PC-3 (cell line): Measurements from ENCODE around the gene RSF1. TPM values are rescaled to one million over a fixed set of nuclear protein-coding genes. Genes with fewer than 3 reads are reported as not detected.
"Not testable (repeated sequence)": the region's sequence is repeated elsewhere in the genome, so short reads cannot be mapped to it uniquely, and the experiment has no call there.

ENCODE experiments used
- ATAC-seq: fragments of 200-7000 bp; cut with Tn5 transposase; 2 replicates; pipeline ENCODE4 v1.9.1; 2020; ENCODE audit warnings: mild to moderate bottlenecking, moderate library complexity
- BruUV-seq: library from RNA; stranded (reverse); fragments of 400-500 nt; replicated peaks from 2 replicates; lab custom pipeline; 2021; lab: Mats Ljungman, UMichigan
- CTCF ChIA-PET: fragments of 300-600 bp; sonication (Branson Sonifier 250); formaldehyde crosslinking; loops from one replicate; lab custom pipeline; 2022; ENCODE audit warnings: antibody characterized with exemption; lab: Charles Lee
- POLR2A ChIA-PET: fragments of 300-600 bp; sonication (Branson Sonifier 250); formaldehyde crosslinking; loops from one replicate; lab custom pipeline; 2022; ENCODE audit warnings: antibody characterized with exemption; ENCODE audit not compliant: unreplicated experiment; lab: Charles Lee
- DNase-seq: peaks from one replicate; pipeline ENCODE4 v3.0.0-alpha.2; 2015
- H2AFZ ChIP-seq: fragments of 300-600 bp; sonication (generic); 2 replicates; pipeline ENCODE4 v1.6.0; 2016; ENCODE audit warnings: antibody characterized with exemption, low read length
- H3F3A ChIP-seq: fragments of 300-600 bp; sonication (generic); one replicate; pipeline ENCODE4 v1.6.0; 2017; ENCODE audit warnings: antibody characterized with exemption, low read length, control low read depth, mild to moderate bottlenecking; ENCODE audit not compliant: unreplicated experiment
- H3K27ac ChIP-seq: fragments of 300-600 bp; sonication (generic); 2 replicates; pipeline ENCODE4 v1.5.1; 2016; ENCODE audit warnings: mild to moderate bottlenecking, low read length
- H3K27me3 ChIP-seq: fragments of 300-600 bp; sonication (generic); 2 replicates; pipeline ENCODE4 v1.6.1; 2016; ENCODE audit warnings: low read length, mixed read lengths
- H3K36me3 ChIP-seq: fragments of 300-600 bp; sonication (generic); 2 replicates; pipeline ENCODE4 v1.6.1; 2016; ENCODE audit warnings: low read depth, mixed run types, low read length, mixed read lengths
- H3K4me1 ChIP-seq: fragments of 300-600 bp; sonication (generic); 2 replicates; pipeline ENCODE4 v1.5.1; 2016; ENCODE audit warnings: low read length; ENCODE audit not compliant: insufficient read depth
- H3K4me2 ChIP-seq: fragments of 300-600 bp; sonication (generic); 2 replicates; pipeline ENCODE4 v1.6.0; 2016; ENCODE audit warnings: low read length
- H3K4me3 ChIP-seq: fragments of 300-600 bp; sonication (generic); 2 replicates; pipeline ENCODE4 v1.5.1; 2016; ENCODE audit warnings: mild to moderate bottlenecking, low read length, mixed read lengths
- H3K79me2 ChIP-seq: fragments of 300-600 bp; sonication (generic); 2 replicates; pipeline ENCODE4 v1.6.1; 2017; ENCODE audit warnings: low read length, mixed read lengths
- H3K9ac ChIP-seq: fragments of 300-600 bp; sonication (generic); 2 replicates; pipeline ENCODE4 v1.6.0; 2016; ENCODE audit warnings: mild to moderate bottlenecking, low read length
- H3K9me2 ChIP-seq: fragments of 300-600 bp; sonication (generic); replicated peaks from 2 replicates; pipeline ENCODE4 v1.6.1; 2016; ENCODE audit warnings: mixed run types, low read length, mixed read lengths
- H3K9me3 ChIP-seq: fragments of 300-600 bp; sonication (generic); 2 replicates; pipeline ENCODE4 v1.6.1; 2016; ENCODE audit warnings: low read length, mixed read lengths
- H4K20me1 ChIP-seq: fragments of 300-600 bp; sonication (generic); 2 replicates; pipeline ENCODE4 v1.6.1; 2016; ENCODE audit warnings: low read length, mixed read lengths
- EZH2 ChIP-seq: fragments of 300-600 bp; sonication (generic); IDR thresholded peaks from one replicate; pipeline ENCODE4 v1.6.1; 2017; ENCODE audit warnings: antibody characterized with exemption, mild to moderate bottlenecking, low read length; ENCODE audit not compliant: unreplicated experiment
- EZH2phosphoT487 ChIP-seq: fragments of 300-600 bp; sonication (generic); IDR thresholded peaks from 2 replicates; pipeline ENCODE4 v1.6.1; 2018; ENCODE audit warnings: mild to moderate bottlenecking, antibody characterized with exemption, low read length, borderline replicate concordance
- intact Hi-C: fragments of 100-400 bp; cut with micrococcal nuclease; formaldehyde crosslinking; loops from 2 replicates; pipeline ENCODE4 v1.9.0; 2023
- total RNA-seq: library from RNA; depleted of rRNA; stranded (reverse); fragments of >200 nt; gene quantifications from 2 replicates; pipeline ENCODE4 v1.2.3, GENCODE V29; 2014
- TF ChIP-seq, protein P1 (sequence below): fragments of 300-600 bp; sonication (generic); conservative IDR thresholded peaks from 2 replicates; pipeline ENCODE4 v1.5.1; 2017; ENCODE audit warnings: antibody characterized with exemption, low read depth, mild to moderate bottlenecking, low read length

Gene RSF1
- total RNA-seq, 1 experiment from 2014 or later: 30.0 TPM

DNA sequence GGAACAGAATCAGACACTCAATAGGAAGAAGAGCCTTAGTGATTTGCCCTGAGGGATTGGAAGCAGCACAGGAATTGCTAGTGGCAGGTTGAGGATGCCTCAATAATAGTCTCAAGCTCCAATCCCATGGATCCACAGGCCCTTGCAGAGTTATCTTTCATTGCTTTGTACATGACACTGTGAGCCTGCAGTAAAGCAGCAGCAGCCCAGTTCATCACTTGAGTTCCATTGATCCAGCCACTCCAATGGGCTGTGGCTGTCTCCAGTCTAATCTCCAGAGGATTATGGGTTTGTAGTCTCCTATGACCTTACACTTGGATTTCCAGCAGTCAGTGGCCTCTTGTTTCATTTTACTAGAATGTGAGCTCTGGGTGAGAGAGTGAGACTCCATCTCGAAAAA is 45.8 kb upstream of the RSF1 start:
- H3K36me3 ChIP-seq: peaks cover 3% of the 10 kb centered on the region; the same call in 1 of the 2 replicates
- H3K79me2 ChIP-seq: no peaks in the 10 kb centered on the region
- no peak overlapping the region for H3K4me3 ChIP-seq
- intact Hi-C loops: no loop called here
- no peaks in the 10 kb centered on the region for H3K4me1 ChIP-seq
- CTCF ChIA-PET: no interaction called here
- ATAC-seq (no peak), DNase-seq (no peak)
- no peaks in the 10 kb centered on the region for H3K9me2 ChIP-seq
- H3K27me3 ChIP-seq: no peaks in the 10 kb centered on the region
- TF ChIP-seq EZH2 (no peak), EZH2phosphoT487 (no peak)
- TF ChIP-seq, protein P1, sequence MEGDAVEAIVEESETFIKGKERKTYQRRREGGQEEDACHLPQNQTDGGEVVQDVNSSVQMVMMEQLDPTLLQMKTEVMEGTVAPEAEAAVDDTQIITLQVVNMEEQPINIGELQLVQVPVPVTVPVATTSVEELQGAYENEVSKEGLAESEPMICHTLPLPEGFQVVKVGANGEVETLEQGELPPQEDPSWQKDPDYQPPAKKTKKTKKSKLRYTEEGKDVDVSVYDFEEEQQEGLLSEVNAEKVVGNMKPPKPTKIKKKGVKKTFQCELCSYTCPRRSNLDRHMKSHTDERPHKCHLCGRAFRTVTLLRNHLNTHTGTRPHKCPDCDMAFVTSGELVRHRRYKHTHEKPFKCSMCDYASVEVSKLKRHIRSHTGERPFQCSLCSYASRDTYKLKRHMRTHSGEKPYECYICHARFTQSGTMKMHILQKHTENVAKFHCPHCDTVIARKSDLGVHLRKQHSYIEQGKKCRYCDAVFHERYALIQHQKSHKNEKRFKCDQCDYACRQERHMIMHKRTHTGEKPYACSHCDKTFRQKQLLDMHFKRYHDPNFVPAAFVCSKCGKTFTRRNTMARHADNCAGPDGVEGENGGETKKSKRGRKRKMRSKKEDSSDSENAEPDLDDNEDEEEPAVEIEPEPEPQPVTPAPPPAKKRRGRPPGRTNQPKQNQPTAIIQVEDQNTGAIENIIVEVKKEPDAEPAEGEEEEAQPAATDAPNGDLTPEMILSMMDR: no peak
- no peaks in the 10 kb centered on the region for H3K9me3 ChIP-seq
- BruUV-seq: no TSS peak
- H2AFZ ChIP-seq: no peak overlapping the region
- no peaks in the 10 kb centered on the region for H3F3A ChIP-seq
- no peak overlapping the region for H3K4me2 ChIP-seq
- no peaks in the 10 kb centered on the region for H4K20me1 ChIP-seq
- POLR2A ChIA-PET: no interaction called here
- H3K9ac ChIP-seq: no peak overlapping the region
- no peak overlapping the region for H3K27ac ChIP-seq

DNA sequence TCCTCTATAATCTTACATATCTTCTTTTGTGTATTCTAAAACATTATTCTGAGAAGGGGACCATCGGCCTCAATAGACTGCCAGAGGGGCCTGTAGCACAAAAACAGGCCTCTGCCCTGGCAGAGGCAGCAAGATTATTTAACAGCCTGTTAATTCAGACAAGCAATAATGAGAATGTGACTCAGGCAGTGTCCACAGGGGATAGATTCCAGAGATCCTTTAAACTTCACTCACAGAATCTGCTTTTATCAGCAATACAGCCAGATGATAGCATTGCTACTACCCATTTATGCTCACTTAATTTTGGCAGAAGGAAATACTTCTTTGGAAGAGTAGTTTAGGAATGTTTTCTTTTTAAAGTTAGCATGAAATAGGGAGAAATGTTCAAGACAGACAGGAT is 45.3 kb upstream of the RSF1 start:
- H3F3A ChIP-seq: no peaks in the 10 kb centered on the region
- no peak overlapping the region for H3K27ac ChIP-seq
- no peak overlapping the region for H3K4me3 ChIP-seq
- H3K9ac ChIP-seq: no peak overlapping the region
- no TSS peak for BruUV-seq
- H3K9me2 ChIP-seq: no peaks in the 10 kb centered on the region
- H3K79me2 ChIP-seq: no peaks in the 10 kb centered on the region
- no peak for ATAC-seq
- DNase-seq: no peak
- H3K36me3 ChIP-seq: peaks cover 3% of the 10 kb centered on the region; the same call in 1 of the 2 replicates
- no peaks in the 10 kb centered on the region for H3K9me3 ChIP-seq
- H4K20me1 ChIP-seq: no peaks in the 10 kb centered on the region
- H3K27me3 ChIP-seq: no peaks in the 10 kb centered on the region
- H2AFZ ChIP-seq: no peak overlapping the region
- no peak overlapping the region for H3K4me2 ChIP-seq
- intact Hi-C loops: no loop called here
- H3K4me1 ChIP-seq: no peaks in the 10 kb centered on the region
- POLR2A ChIA-PET: no interaction called here
- TF ChIP-seq EZH2phosphoT487 (no peak), EZH2 (no peak)
- TF ChIP-seq, protein P1: no peak
- CTCF ChIA-PET: no interaction called here

DNA sequence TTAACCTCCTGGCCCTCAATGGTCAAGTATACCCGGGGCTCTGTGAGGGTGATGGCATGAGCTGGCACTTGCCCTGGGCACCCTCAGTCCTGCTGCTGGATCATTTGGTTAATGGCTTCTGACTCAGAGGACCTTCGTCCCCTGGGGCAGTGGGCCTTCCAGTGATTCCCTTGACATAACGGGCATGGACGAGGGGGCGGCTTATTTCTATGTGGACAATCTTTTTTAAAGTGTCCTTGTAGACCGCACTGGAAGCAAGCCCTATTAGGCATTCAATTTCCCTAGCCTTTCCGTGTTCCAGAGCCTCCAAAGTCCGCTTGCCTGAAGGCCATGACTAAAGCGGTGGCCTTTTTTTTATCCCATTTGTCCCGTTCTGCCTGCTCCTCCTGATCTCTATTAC is 40.9 kb upstream of the RSF1 start:
- H3K4me3 ChIP-seq, H2AFZ ChIP-seq, DNase-seq, H3K79me2 ChIP-seq, H3K36me3 ChIP-seq, POLR2A ChIA-PET, H3K27ac ChIP-seq, H3K4me1 ChIP-seq, CTCF ChIA-PET, H3K27me3 ChIP-seq, intact Hi-C loops, H3K9ac ChIP-seq, H3K4me2 ChIP-seq, H4K20me1 ChIP-seq, ATAC-seq, H3F3A ChIP-seq, H3K9me3 ChIP-seq, BruUV-seq, H3K9me2 ChIP-seq: not testable (repeated sequence)

DNA sequence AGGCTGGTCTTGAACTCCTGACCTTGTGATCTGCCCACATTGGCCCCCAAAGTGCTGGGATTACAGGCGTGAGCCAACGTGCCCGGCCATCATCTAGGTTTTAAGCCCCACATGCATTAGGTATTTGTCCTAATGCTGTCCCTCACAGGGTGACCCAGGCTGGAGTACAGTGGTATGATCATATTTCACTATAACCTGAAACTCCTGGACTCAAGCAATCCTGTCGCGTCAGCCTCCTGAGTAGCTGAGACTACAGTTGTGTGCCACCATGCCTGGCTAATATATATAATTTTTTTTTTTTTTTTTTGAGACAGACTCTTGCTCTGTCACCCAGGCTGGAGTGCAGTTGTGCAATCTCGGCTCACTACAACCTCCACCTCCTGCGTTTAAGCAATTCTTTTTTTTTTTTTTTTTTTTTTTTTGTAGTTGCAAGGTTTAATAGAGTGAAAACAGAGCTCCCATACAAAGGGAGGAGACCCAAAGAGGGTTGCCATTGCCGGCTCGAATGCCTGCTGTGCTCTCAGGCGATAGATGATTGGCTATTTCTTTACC is 37.5 kb upstream of the RSF1 start:
- intact Hi-C loops, H3K4me3 ChIP-seq, BruUV-seq, H3K4me2 ChIP-seq, ATAC-seq, H3K27ac ChIP-seq, H3K79me2 ChIP-seq, H3K9ac ChIP-seq, H2AFZ ChIP-seq, H3K9me2 ChIP-seq, H3K27me3 ChIP-seq, H3F3A ChIP-seq, H4K20me1 ChIP-seq, DNase-seq, H3K4me1 ChIP-seq, POLR2A ChIA-PET, CTCF ChIA-PET: not testable (repeated sequence)
- Histone ChIP-seq H3K9me3 (peaks cover 18% of the 10 kb centered on the region), H3K36me3 (peaks cover 36% of the 10 kb centered on the region)
